MM.1S (cell line): ENCODE results near the gene MSI2.

Experiments used
- DNase-seq: peaks from one replicate; pipeline ENCODE4 v3.0.0-alpha.2; 2015
- H2AFZ ChIP-seq: fragments of 300-600 bp; sonication (generic); 2 replicates; pipeline ENCODE4 v1.6.0; 2016; ENCODE audit warnings: antibody characterized with exemption, low read length
- H3F3A ChIP-seq: fragments of 300-600 bp; sonication (generic); 2 replicates; pipeline ENCODE4 v1.6.1; 2016; ENCODE audit warnings: mild to moderate bottlenecking, antibody characterized with exemption, low read length, moderate library complexity, mixed read lengths; ENCODE audit not compliant: insufficient read depth
- H3K27ac ChIP-seq: fragments of 300-600 bp; sonication (generic); 2 replicates; pipeline ENCODE4 v1.5.1; 2016; ENCODE audit warnings: mild to moderate bottlenecking, low read length
- H3K27me3 ChIP-seq: fragments of 300-600 bp; sonication (generic); replicated peaks from 2 replicates; pipeline ENCODE4 v1.6.0; 2016; ENCODE audit warnings: low read length; ENCODE audit not compliant: insufficient read depth
- H3K36me3 ChIP-seq: fragments of 300-600 bp; sonication (generic); replicated peaks from 2 replicates; pipeline ENCODE4 v1.6.1; 2016; ENCODE audit warnings: mild to moderate bottlenecking, low read length, mixed read lengths; ENCODE audit not compliant: insufficient read depth
- H3K4me1 ChIP-seq: fragments of 300-600 bp; sonication (generic); 2 replicates; pipeline ENCODE4 v1.6.1; 2016; ENCODE audit warnings: low read length, mixed read lengths
- H3K4me2 ChIP-seq: fragments of 300-600 bp; sonication (generic); 2 replicates; pipeline ENCODE4 v1.6.0; 2016; ENCODE audit warnings: low read depth, low read length
- H3K4me3 ChIP-seq: fragments of 300-600 bp; sonication (generic); 2 replicates; pipeline ENCODE4 v1.5.1; 2016; ENCODE audit warnings: low read length, mixed read lengths
- H3K79me2 ChIP-seq: fragments of 300-600 bp; sonication (generic); 2 replicates; pipeline ENCODE4 v1.6.1; 2016; ENCODE audit warnings: mixed run types, low read length, mixed read lengths
- H3K9ac ChIP-seq: fragments of 300-600 bp; sonication (generic); 2 replicates; pipeline ENCODE4 v1.6.1; 2016; ENCODE audit warnings: low read length, mixed read lengths
- H3K9me2 ChIP-seq: fragments of 300-600 bp; sonication (generic); replicated peaks from 2 replicates; pipeline ENCODE4 v1.6.1; 2016; ENCODE audit warnings: mild to moderate bottlenecking, low read length, mixed read lengths; ENCODE audit not compliant: insufficient read depth
- H3K9me3 ChIP-seq: fragments of 300-600 bp; sonication (generic); replicated peaks from 2 replicates; pipeline ENCODE4 v1.6.1; 2016; ENCODE audit warnings: mild to moderate bottlenecking, low read length, mixed read lengths; ENCODE audit not compliant: insufficient read depth
- H4K20me1 ChIP-seq: fragments of 300-600 bp; sonication (generic); 2 replicates; pipeline ENCODE4 v1.6.1; 2016; ENCODE audit warnings: mild to moderate bottlenecking, low read length, moderate library complexity, mixed read lengths; ENCODE audit not compliant: insufficient read depth
- EZH2 ChIP-seq: fragments of 300-600 bp; sonication (generic); optimal IDR thresholded peaks from 2 replicates; pipeline ENCODE3; 2017; ENCODE audit warnings: low read depth, mild to moderate bottlenecking, antibody characterized with exemption, low read length, mixed read lengths
- EZH2phosphoT487 ChIP-seq: fragments of 300-600 bp; sonication (generic); IDR thresholded peaks from 2 replicates; pipeline ENCODE4 v1.6.1; 2018; ENCODE audit warnings: antibody characterized with exemption, low read length
- TF ChIP-seq, protein P1 (sequence below): fragments of 300-600 bp; sonication (generic); IDR thresholded peaks from 2 replicates; pipeline ENCODE4 v1.5.1; 2016; ENCODE audit warnings: antibody characterized with exemption, low read length, mixed read lengths

MSI2 gene

DNA sequence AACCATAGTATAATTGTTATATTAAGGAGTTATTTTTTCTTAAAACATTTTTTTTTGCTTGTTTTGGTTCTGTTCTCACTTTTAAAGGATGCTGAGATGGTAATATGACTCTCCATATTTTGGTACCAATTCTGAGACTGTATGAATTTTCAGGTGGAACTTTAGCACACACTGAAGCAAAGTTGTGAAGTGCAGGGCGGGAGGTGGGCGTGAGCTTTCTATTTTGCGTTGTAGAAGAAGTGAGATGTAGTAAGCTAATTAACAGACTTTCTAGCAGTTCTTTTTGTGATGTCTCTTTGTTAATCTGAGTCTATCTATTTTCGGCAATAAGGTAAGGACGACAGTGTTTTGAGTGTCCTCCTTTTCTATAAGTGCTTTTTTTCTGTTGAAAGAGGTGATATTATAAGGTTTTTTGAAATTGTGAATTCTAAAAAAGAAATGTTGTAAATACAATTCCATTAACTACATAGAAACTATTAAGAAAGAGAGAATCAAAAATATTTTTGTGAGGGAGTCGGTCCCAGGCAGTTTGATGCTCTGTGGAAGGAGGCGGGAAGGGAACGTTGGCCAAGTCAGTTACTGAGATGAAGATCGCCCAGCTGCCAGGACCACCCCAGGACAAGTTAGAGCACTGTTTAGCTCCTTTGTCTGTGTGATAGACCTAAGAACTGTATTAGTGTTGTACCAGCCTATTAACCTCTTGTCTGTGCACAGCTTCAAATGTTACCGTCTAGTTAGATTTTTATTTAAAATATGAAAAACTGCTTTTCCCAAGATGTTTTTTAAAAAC lies 423.8 kb downstream of the MSI2 start:
- no peak for DNase-seq
- Histone ChIP-seq H4K20me1 (no peaks in the 10 kb centered on the region), H3K27ac (no peak overlapping the region), H3K4me1 (no peaks in the 10 kb centered on the region), H3K79me2 (no peaks in the 10 kb centered on the region), H3F3A (no peaks in the 10 kb centered on the region), H3K27me3 (no peaks in the 10 kb centered on the region), H3K9me3 (no peaks in the 10 kb centered on the region), H3K4me2 (no peak overlapping the region), H3K9me2 (no peaks in the 10 kb centered on the region), H3K4me3 (no peak overlapping the region), H3K9ac (no peak overlapping the region), H2AFZ (no peak overlapping the region), H3K36me3 (no peaks in the 10 kb centered on the region)
- TF ChIP-seq EZH2phosphoT487, result no peak
- TF ChIP-seq EZH2, result no peak
- TF ChIP-seq, protein P1, sequence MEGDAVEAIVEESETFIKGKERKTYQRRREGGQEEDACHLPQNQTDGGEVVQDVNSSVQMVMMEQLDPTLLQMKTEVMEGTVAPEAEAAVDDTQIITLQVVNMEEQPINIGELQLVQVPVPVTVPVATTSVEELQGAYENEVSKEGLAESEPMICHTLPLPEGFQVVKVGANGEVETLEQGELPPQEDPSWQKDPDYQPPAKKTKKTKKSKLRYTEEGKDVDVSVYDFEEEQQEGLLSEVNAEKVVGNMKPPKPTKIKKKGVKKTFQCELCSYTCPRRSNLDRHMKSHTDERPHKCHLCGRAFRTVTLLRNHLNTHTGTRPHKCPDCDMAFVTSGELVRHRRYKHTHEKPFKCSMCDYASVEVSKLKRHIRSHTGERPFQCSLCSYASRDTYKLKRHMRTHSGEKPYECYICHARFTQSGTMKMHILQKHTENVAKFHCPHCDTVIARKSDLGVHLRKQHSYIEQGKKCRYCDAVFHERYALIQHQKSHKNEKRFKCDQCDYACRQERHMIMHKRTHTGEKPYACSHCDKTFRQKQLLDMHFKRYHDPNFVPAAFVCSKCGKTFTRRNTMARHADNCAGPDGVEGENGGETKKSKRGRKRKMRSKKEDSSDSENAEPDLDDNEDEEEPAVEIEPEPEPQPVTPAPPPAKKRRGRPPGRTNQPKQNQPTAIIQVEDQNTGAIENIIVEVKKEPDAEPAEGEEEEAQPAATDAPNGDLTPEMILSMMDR, result no peak

DNA sequence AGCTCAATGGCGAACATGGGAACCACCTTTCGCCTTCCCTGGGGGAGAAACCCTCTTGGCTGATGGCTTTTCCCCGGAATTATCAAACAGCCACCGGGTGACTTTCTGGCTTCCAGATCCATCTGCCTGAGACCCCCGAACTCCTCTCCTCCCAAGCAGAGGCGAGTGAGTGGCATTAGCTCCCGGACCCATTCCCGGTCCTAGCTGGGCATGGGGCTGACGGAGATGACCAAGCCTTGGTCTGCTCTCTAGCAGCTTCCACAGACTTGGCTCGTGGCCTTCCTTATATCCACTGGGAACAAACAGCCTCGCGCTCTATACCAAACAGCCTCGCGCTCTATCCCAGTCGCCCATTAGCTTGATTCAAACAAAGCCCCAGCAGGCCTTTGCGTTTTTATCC lies 426.4 kb downstream of the MSI2 start:
- no peaks in the 10 kb centered on the region for H4K20me1 ChIP-seq
- no peaks in the 10 kb centered on the region for H3F3A ChIP-seq
- no peaks in the 10 kb centered on the region for H3K27me3 ChIP-seq
- H3K9me3 ChIP-seq, result no peaks in the 10 kb centered on the region
- DNase-seq, result no peak
- no peaks in the 10 kb centered on the region for H3K79me2 ChIP-seq
- no peak overlapping the region for H3K4me2 ChIP-seq
- H3K9me2 ChIP-seq, result no peaks in the 10 kb centered on the region
- TF ChIP-seq, protein P1, result no peak
- TF ChIP-seq EZH2, result no peak
- no peak for TF ChIP-seq EZH2phosphoT487
- no peak overlapping the region for H3K9ac ChIP-seq
- no peaks in the 10 kb centered on the region for H3K4me1 ChIP-seq
- no peak overlapping the region for H3K4me3 ChIP-seq
- no peak overlapping the region for H3K27ac ChIP-seq
- H3K36me3 ChIP-seq, result no peaks in the 10 kb centered on the region
- no peak overlapping the region for H2AFZ ChIP-seq

DNA sequence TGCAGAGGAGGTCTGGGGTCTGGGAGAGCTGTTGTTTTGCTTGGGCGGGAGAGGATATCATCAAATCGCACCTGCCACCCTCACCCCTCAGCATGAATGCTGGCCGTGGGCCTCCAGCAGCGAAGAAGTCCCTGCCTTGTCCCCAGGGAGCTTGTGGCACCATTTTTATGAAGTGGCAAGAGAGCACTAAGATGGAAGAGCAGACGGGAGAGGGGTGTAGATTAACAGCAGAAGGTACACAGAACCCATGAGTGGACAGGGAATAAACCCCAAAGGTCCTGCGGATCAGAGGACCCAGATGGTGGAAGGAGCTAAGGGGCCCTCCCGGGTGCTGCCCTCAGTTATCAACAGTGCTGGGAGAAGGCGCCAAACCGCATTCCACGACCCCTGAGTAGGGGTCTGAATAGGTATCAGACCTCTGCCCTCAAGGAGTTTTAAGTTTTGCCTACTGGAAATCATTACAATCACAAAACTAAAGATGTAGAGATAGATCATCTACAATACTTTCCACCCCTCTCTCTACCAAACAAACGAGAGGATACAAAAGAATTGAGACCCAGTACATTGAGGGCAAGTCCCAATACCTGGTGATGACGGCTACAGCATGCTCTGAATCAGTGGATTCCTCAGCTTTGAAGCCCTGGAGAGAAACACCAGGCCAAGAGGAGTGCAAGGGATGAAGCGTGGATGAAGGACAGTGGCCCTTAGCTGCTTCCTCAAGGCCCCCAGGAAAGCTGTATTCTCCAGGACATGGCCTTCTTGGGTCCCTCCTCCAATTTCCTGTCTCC lies 428.6 kb downstream of the MSI2 start:
- Histone ChIP-seq H3K4me2 (no peak overlapping the region), H3K27ac (no peak overlapping the region), H2AFZ (no peak overlapping the region), H3K4me3 (no peak overlapping the region), H3K9me2 (no peaks in the 10 kb centered on the region), H4K20me1 (no peaks in the 10 kb centered on the region), H3K79me2 (no peaks in the 10 kb centered on the region), H3K9ac (no peak overlapping the region), H3K4me1 (no peaks in the 10 kb centered on the region), H3K36me3 (no peaks in the 10 kb centered on the region), H3F3A (no peaks in the 10 kb centered on the region), H3K9me3 (no peaks in the 10 kb centered on the region), H3K27me3 (no peaks in the 10 kb centered on the region)
- no peak for DNase-seq
- TF ChIP-seq, protein P1, result no peak
- TF ChIP-seq EZH2phosphoT487 (no peak), EZH2 (no peak)
